ENCODE results near the gene SLC15A3. TPM values are rescaled to one million over a fixed set of nuclear protein-coding genes. Genes with fewer than 3 reads are reported as not detected.

Gene SLC15A3
- total RNA-seq, 1 experiment from 2014 or later = 8.7 TPM

DNA sequence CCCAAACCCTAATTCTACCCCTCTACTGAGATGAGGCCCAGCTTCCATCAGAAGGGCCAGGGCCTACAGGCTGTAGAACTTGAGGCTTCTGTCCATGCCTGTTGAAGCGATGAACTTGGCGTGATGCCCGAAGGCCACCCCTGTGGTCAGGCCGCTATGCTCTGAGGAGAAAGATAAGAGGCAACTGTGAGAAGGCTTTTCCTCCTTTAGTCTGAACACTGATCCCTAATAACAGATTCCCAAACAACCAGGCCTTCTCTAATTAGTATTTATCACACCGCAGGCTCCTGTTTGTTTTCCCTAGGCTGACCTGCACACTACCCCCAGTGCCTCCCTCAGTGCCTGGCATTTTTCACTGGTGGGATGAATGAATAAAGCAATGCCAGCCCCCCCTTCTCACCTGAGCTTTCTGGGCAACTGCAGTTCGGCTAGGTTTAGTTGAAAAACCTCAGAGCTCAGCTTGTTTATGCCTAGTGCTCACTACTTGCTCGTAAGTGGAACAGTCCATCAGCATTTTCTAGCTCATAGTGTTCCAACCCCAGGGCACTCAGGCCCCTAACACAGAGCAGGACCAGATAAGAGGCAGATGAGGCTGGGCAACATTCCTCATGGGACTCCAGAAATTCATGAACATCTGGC, 60.8 kb downstream of the SLC15A3 start:
- TF ChIP-seq SIN3A (IDR thresholded peaks at IDR 0.05; ENCODE audit: borderline replicate concordance, insufficient read depth, low read depth, low read length) (no peak), POLR2AphosphoS5 (IDR thresholded peaks at IDR 0.05; ENCODE audit: low read depth, low read length) (no peak), TCF7L2 (IDR thresholded peaks at IDR 0.05; ENCODE audit: low read depth, low read length) (no peak)
- TF ChIP-seq, protein P1, sequence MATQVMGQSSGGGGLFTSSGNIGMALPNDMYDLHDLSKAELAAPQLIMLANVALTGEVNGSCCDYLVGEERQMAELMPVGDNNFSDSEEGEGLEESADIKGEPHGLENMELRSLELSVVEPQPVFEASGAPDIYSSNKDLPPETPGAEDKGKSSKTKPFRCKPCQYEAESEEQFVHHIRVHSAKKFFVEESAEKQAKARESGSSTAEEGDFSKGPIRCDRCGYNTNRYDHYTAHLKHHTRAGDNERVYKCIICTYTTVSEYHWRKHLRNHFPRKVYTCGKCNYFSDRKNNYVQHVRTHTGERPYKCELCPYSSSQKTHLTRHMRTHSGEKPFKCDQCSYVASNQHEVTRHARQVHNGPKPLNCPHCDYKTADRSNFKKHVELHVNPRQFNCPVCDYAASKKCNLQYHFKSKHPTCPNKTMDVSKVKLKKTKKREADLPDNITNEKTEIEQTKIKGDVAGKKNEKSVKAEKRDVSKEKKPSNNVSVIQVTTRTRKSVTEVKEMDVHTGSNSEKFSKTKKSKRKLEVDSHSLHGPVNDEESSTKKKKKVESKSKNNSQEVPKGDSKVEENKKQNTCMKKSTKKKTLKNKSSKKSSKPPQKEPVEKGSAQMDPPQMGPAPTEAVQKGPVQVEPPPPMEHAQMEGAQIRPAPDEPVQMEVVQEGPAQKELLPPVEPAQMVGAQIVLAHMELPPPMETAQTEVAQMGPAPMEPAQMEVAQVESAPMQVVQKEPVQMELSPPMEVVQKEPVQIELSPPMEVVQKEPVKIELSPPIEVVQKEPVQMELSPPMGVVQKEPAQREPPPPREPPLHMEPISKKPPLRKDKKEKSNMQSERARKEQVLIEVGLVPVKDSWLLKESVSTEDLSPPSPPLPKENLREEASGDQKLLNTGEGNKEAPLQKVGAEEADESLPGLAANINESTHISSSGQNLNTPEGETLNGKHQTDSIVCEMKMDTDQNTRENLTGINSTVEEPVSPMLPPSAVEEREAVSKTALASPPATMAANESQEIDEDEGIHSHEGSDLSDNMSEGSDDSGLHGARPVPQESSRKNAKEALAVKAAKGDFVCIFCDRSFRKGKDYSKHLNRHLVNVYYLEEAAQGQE (IDR thresholded peaks at IDR 0.05; ENCODE audit: insufficient read depth in 1 of 2, low read depth in 2 of 2, low read length in 1 of 2) = no peak
- TF ChIP-seq, protein P2, sequence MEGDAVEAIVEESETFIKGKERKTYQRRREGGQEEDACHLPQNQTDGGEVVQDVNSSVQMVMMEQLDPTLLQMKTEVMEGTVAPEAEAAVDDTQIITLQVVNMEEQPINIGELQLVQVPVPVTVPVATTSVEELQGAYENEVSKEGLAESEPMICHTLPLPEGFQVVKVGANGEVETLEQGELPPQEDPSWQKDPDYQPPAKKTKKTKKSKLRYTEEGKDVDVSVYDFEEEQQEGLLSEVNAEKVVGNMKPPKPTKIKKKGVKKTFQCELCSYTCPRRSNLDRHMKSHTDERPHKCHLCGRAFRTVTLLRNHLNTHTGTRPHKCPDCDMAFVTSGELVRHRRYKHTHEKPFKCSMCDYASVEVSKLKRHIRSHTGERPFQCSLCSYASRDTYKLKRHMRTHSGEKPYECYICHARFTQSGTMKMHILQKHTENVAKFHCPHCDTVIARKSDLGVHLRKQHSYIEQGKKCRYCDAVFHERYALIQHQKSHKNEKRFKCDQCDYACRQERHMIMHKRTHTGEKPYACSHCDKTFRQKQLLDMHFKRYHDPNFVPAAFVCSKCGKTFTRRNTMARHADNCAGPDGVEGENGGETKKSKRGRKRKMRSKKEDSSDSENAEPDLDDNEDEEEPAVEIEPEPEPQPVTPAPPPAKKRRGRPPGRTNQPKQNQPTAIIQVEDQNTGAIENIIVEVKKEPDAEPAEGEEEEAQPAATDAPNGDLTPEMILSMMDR (IDR thresholded peaks at IDR 0.05) = no peak
- ATAC-seq (no peak), DNase-seq (ENCODE audit: low read depth, low spot score) (no peak)
- Histone ChIP-seq H3K4me3 (ENCODE audit: low read depth in 2 of 2, low read length in 2 of 2) (no peak overlapping the region), H3K9me3 (ENCODE audit: control insufficient read depth, insufficient read depth, low read depth, low read length) (no peaks in the 10 kb centered on the region), H3K36me3 (ENCODE audit: control insufficient read depth, insufficient read depth, low read length) (peaks cover 16% of the 10 kb centered on the region), H3K27ac (ENCODE audit: low read length) (no peak overlapping the region), H3K4me1 (ENCODE audit: control insufficient read depth, insufficient read depth, low read length) (no peaks in the 10 kb centered on the region), H3K27me3 (ENCODE audit: control insufficient read depth, insufficient read depth, low read length) (no peaks in the 10 kb centered on the region)
- ChIA-PET CTCF (interaction anchor here (0.6 kb wide), 1 partner anchor 59 kb away, joined by 4 read pairs; no protein-coding TSS in a partner anchor), POLR2A (no interaction called here)
- in situ Hi-C loops (cut with HindIII; ENCODE audit: low pct_unique_long_range_greater_than_20kb, low sequenced_read_pairs) = no loop called here
- intact Hi-C loops (cut with micrococcal nuclease; ENCODE audit: unreplicated experiment) = no loop called here
- BruUV-seq (replicated peaks) = no TSS peak

DNA sequence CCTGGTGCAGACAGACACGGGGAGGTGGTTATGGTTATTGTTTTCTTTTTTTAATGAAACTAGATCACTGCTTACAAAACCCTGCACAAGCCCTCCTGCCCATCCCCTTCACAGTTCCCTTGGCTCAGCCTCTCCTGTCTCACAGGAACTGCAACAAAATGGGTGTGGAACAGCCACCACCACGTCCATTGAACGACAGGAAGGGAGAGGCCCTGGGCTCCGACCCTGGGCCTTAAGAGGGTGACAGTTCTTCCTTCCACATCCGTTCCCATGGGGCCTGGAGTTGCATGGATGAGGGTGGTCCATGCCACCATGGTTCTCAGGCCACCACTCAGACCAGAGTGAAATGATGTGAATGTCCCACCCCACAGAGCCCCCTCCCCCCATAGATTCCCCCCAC, 61.3 kb downstream of the SLC15A3 start:
- POLR2A ChIA-PET = no interaction called here
- Histone ChIP-seq H3K4me3 (ENCODE audit: low read depth in 2 of 2, low read length in 2 of 2) (no peak overlapping the region), H3K36me3 (ENCODE audit: control insufficient read depth, insufficient read depth, low read length) (peaks cover 11% of the 10 kb centered on the region), H3K27ac (ENCODE audit: low read length) (no peak overlapping the region), H3K27me3 (ENCODE audit: control insufficient read depth, insufficient read depth, low read length) (no peaks in the 10 kb centered on the region), H3K9me3 (ENCODE audit: control insufficient read depth, insufficient read depth, low read depth, low read length) (no peaks in the 10 kb centered on the region), H3K4me1 (ENCODE audit: control insufficient read depth, insufficient read depth, low read length) (no peaks in the 10 kb centered on the region)
- in situ Hi-C loops (cut with HindIII; ENCODE audit: low pct_unique_long_range_greater_than_20kb, low sequenced_read_pairs) (no loop called here), intact Hi-C loops (cut with micrococcal nuclease; ENCODE audit: unreplicated experiment) (no loop called here)
- CTCF ChIA-PET = interaction anchor here (0.6 to 0.7 kb wide), 2 partner anchors 9 to 58 kb away, joined by 3 to 4 read pairs; no protein-coding TSS in a partner anchor
- ATAC-seq (no peak), DNase-seq (ENCODE audit: low read depth, low spot score) (no peak)
- TF ChIP-seq, protein P2 (IDR thresholded peaks at IDR 0.05) = no peak
- TF ChIP-seq POLR2AphosphoS5 (IDR thresholded peaks at IDR 0.05; ENCODE audit: low read depth, low read length) = no peak
- TF ChIP-seq SIN3A (IDR thresholded peaks at IDR 0.05; ENCODE audit: borderline replicate concordance, insufficient read depth, low read depth, low read length) = no peak
- no peak for TF ChIP-seq TCF7L2 (IDR thresholded peaks at IDR 0.05; ENCODE audit: low read depth, low read length)
- TF ChIP-seq, protein P1 (IDR thresholded peaks at IDR 0.05; ENCODE audit: insufficient read depth in 1 of 2, low read depth in 2 of 2, low read length in 1 of 2) = no peak
- no TSS peak for BruUV-seq (replicated peaks)

Data from Panc1 (cell line).